ACHN (cell line): ENCODE results near the gene TAB2.
"Not testable (repeated sequence)": the region's sequence is repeated elsewhere in the genome, so short reads cannot be mapped to it uniquely, and the experiment has no call there.

Experiments used
- DNase-seq: peaks from one replicate; pipeline ENCODE4 v3.0.0-alpha.2; 2015
- in situ Hi-C: cut with HindIII; loops from 2 replicates; pipeline ENCODE4 v1.10.0; 2017; ENCODE audit warnings: low sequenced_read_pairs, low pct_ligation_motif_present, low pct_unique_long_range_greater_than_20kb

Gene TAB2

DNA sequence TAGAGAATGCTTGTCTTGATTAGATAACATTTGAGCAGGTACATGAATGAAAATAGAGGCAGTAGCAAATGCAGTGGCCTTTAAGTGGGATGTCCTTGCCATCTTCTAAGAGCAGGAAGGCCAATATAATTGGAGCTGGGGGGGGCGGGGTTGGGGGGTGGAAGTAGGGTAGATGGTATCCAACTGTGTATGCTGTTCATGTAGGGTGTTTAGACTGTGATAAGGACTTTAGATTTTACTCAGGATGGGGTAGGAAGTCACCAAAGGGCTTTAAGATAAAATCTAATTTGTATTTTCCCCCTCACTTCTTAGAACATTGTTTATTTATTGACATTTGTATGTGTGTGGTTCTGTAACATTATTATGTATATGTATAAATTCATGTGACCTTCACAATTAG is 12.0 kb downstream of the TAB2 start:
- no peak for DNase-seq
- in situ Hi-C loops: no loop called here

DNA sequence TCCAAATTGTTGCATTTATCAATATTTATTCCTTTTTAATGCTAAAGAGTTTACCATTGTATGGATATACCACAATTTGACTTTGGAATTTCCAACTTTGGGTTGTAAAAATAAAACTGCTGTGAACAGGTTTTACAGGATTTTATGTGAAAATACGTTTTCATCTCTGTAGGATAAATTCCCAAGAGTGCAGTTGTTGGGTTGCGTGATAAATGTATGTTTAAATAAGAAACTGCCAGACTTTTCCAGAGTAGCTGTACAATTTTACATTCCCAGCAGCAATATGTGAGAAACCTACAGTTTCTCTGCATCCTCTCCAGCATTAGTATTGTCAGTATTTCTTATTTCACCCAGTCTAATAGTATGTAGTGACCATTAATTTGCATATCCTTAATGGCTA is 12.6 kb downstream of the TAB2 start:
- in situ Hi-C loops: no loop called here
- DNase-seq: no peak

DNA sequence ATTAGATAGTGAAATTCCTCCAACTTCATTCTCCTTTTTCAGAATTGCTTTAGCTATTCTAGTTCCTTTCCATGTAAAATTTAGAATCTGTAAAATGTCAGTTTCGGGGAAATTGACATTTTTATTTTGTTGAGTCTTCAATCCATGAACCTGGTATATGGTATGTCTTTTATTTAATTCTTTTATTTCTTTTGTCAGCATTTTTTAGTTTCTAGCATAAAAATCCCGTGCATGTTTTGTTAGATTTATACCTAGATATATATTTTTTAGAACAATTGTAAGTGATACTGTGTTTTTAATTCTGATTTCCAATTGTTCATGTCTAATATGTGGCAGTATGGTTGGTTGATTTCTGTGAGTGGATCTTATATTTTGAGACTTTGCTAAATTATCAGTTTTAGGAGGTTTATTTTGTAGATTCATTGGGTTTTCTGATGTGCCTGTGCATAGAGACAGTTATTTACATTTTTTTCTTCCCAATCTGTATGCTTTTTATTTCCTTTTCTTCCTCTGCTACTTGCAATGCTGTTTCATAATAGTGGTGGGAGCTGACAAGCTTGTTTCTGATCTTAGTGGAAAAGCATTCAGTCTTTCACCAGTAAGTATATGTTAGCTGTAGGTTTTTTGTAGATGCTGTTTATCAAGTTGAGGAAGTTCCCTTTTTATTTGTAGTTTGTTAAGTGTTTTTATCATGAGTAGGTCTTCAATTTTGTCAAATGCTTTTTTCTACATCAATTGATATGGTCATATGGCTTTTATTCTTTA is 13.7 kb downstream of the TAB2 start:
- in situ Hi-C loops: no loop called here
- DNase-seq: no peak

DNA sequence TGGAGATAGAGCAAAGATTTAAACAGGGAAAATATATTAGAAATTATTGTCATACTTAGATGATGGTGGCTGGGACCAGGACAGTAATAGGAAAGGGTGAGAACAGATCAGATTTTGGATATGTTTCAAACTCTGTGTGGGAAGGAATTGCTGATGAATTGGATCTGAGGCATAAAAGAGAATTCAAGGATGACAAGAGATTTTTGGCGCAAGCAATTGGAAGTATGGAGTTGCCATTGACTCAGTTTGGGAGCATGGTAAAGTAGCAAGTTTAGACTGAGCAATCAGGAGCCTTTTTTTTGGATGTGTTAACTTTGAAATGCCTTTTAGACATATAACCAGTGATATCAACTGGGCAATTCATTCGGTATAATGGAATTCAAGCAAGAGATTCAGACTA is 14.4 kb downstream of the TAB2 start:
- in situ Hi-C loops: no loop called here

DNA sequence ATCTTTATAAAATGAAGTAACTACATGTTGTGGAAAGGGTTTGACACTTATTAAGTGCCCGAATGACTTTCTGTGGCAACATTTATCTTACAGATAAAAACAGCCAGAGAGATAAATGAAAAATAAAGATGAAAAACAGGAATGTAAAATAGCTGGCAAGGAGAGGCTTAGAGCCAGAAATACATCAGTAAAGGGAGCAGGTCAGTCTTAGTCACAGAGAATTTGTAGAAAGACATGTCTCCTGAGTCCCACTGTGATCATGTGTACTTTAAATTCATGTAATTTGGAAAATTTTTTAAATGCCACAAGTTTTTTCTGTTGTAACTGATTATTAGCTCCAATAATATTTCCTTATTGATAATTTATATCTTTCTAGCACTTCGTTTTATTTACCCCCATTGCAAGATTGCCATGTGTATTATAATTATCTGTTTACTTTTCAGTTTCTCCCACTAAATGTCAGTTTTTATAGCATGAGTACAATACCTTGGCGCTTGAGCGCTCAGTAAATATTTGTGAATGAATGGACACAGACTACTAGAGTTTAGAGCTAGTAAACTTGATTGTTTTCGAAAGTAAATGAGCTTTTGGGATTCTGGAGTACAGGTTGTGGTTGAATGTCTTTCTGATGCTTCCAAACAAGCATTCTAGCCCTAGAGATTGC is 15.2 kb downstream of the TAB2 start:
- no peak for DNase-seq
- in situ Hi-C loops: no loop called here

More for the DNA sequence above, 14.4 kb downstream of the TAB2 start:
- DNase-seq: no peak

DNA sequence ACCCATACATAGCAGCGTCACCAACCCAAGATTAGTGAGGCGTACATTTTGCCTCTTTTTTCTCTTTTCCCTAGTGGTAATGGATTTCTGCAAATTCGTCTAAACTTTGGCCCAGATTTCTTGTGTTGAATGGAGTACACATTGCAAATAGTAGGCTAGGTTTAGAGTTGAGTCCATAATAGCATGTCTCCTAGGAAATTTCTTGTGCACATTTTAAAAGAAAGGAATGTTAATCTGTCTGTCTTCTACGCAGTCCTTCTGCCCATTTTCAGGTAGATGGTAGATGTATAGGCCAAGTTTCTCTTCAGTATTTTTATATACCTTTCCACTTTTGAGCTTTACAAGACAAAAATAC is 15.7 kb downstream of the TAB2 start:
- in situ Hi-C loops: no loop called here
- DNase-seq: no peak

DNA sequence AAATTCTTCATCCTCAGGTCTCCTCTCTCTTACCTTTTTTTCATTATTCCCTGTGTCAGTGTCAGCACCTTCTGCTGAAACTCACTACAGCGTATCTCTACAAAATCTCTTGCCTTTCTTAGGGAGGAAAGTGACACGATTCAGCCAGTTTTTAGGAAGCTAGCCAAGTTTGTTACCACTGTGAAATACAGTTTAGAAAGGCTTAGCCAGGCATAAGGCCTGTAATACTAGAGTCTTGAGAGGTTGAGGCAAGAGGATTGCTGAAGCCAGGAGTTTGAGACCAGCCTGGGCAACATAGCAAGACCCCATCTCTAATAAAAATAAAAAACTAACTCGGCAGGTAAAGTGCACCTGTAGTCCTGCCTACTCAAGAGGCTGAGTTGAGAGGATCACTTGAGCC is 16.7 kb downstream of the TAB2 start:
- in situ Hi-C loops: no loop called here
- peak; percentile 48 for DNase-seq

DNA sequence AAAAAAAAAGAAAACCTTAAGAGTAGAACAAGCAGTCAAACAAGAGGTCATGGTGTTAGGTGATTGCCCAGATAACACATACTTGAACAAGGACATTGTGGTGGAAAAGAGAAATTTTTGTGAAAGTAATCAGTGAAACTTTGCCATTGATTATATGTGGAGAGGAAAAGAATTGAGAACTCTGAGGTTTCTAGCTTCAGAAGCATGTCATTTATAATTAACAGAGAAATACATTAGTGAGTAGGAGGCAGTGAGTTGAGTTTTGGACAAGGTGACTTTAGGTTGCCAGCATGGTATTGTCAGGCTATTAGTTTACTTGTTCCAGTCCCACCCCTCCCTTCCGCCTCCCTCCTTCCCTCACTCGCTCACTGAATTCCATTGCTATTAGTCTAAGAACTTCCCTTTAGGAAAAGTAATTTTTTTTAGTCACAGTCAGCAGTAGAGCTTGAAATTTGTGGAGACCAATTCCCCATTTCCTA is 17.2 kb downstream of the TAB2 start:
- in situ Hi-C loops: no loop called here
- DNase-seq: peak; percentile 87

DNA sequence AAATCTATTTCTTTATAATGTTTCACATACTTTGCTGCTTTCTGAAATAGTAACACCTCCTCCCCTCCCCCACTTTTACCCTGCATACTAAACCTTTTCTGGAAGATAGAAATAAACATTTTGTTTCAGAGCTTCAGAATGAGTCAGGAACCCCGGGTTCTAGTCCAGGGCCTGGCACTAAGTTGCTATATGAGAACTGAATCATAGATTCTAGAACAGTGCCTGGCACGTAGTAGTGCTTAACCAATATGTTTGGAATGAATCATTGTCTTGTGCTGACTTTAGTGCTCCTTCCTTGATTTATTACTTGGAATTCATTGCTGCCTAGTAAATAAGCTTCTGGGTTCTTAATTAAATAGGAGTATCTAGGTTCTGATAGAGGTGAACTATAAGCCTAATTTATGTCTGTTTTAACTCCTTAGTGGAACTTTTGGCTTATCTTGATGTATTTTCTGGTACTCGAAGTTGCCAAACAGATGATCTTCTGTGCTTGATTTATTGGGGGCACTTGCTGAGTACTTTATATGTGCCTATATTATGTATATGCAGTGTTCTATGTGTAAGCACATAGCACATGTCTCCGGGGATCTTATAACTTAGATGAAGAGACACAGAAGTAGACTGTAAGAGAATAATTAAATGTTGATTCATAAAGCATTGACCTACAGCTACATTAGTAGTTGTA is 18.6 kb downstream of the TAB2 start:
- in situ Hi-C loops: no loop called here
- DNase-seq: peak; percentile 58

DNA sequence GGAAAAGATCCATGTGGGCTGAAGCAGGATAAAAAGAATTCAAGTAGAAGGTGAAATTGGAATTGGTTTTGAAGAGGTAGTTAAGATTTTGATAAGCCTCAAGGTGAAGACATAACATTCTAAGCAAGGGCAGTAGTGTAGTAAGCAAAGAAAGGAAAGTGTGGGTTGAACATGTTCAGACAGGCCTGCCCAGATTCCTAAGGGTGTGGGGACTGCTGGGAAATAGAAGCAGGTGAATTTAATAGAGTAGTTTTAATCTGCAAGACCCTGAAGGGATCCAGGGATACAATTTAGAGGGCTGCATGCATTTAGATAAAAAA is 19.1 kb downstream of the TAB2 start:
- in situ Hi-C loops: no loop called here
- peak; percentile 29 for DNase-seq

DNA sequence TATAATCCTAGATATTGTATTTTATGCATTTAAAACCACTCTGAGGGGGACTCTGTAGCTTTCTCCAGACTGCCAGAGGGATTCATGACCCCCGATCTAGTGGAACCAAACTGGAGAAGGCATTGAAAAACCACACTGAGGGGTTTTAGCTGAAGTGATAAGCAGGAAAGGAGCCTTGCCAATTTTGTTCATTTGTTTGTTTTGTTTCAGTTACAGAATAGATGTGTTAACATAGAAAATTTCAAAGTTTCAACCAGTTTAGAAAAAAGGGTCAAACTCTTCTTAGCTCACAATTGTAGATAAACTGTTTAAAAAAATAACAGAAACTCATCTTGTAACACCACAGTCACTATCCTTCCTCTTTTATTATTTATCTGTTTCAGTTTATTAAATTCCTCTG is 19.8 kb downstream of the TAB2 start:
- no peak for DNase-seq
- in situ Hi-C loops: no loop called here

DNA sequence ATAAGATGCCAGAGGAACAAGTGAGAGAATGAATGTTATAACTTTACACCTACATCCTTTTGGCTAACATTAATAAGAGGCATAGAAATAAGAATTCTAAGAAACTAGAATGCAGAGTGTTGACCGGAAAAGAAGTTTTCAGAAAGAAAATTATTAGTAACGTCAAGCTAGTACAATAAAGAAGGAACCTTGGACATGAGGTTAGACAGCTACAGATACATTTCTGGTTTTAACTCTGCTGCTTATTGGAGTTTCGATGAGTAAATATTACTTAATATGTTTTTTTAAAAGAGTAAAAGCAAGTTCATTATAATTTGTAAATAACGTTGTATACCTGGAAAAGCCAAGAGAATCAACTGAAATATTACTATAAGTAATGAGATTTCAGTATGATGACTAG is 22.7 kb downstream of the TAB2 start:
- no peak for DNase-seq

DNA sequence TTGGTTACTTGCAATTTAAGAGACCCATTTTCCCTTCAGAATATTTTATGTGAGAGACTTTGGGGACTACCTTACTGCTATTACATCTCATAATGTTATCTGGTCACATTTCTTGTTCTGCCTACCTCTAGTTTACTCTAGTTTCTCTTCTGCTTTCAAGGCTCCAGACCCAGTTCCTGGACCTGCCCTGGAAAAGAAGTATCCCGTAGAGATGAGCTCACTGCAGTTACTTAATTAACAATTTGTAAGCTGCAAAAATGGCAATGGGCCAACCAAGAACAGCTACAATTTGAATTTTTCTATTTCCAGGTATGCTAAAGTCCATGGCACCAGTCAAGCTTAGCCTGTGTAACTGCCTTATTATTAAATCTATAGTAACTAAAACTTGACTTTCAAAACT is 25.0 kb downstream of the TAB2 start:
- in situ Hi-C loops: no loop called here
- no peak for DNase-seq

More for the DNA sequence above, 22.7 kb downstream of the TAB2 start:
- in situ Hi-C loops: no loop called here

DNA sequence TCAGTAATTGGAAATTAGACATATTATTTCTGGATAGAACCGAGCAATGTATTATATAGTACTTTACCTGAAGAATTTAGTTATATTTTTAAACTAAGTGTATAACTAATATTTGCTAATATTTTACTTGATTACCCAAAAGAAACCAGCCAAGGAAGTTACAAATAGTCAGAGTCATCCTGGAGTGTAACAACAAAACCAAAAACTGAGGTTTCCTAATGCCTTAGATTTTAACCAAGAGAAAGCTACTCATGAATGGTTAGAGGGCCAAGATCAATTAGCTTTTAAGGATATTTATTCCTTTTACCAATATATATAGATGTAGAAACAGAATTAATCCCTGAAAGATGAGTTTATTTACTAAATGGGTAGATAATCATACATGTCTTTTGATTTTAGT is 26.0 kb downstream of the TAB2 start:
- no peak for DNase-seq
- in situ Hi-C loops: no loop called here

DNA sequence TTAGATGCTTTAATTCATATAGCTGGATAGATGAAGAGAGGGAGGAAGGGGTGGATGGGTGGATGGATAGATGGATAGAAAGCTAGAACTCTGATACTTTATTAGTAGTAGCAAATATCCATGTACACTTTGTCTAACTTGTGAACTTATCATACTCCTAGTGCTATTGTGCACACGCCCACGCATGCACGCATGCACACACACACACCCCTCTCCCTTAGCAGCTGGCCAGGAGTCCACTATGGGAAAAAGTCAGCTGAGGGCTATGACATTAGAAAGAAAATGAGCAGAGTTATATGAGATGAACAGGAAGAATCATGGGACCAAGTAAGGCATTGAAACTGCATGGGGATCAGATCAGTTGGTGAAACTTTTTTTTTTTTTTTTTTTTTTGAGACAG is 28.6 kb downstream of the TAB2 start:
- in situ Hi-C loops: no loop called here
- DNase-seq: no peak

DNA sequence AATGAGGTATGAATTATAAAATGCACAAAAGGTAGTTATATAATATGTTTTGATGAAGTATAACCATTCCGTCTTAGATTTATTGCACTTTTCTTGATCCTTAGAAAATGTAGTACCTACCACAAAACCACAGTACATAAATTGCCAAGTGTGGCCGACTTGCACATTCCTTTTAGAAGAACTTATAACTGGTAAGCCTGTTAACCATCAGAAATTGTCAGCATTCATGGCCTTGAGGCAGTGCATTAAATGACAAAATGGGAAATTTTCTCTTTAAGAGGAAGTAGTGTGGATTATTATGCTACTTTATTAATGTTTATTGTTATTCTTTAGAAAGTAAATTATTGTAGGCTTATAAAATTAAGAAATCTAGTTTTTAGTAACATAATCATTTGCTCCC is 29.6 kb downstream of the TAB2 start:
- in situ Hi-C loops: no loop called here
- no peak for DNase-seq

DNA sequence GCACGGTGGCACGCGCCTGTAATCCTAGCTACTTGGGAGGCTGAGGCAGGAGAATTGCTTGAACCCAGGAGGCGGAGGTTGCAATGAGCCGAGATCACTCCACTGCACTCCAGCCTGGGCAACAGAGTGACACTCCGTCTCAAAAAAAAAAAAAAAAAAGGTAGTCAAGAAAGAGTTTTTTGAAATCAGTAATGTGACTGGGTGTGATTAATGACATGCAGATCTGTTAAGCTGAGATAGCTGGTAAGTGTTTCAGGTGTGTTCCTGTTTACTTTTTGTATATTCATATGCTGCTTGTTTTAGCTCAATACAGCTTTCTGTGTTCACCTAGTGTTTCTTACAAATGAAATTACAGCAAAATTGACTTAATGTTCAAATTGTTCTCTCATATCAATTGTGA is 31.8 kb downstream of the TAB2 start:
- DNase-seq, in situ Hi-C loops: not testable (repeated sequence)

DNA sequence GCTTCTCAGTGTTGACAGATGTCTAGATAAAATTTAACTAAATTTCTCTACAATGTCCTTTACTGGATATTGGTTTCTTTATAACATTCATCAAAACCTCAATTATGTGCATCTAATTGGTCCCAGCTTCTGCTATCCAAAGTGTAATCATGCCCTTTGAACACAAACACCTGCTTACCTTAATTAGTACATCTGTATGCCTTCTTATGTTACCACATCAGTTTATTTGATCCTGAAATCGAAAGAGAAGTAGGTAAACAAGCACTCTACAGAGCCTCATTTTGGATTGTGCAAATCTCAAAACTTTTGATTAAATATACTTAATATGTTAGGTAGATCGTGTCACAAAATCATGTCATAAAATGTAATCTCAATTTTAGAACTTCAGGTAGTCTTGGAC is 36.5 kb downstream of the TAB2 start:
- in situ Hi-C loops: no loop called here

DNA sequence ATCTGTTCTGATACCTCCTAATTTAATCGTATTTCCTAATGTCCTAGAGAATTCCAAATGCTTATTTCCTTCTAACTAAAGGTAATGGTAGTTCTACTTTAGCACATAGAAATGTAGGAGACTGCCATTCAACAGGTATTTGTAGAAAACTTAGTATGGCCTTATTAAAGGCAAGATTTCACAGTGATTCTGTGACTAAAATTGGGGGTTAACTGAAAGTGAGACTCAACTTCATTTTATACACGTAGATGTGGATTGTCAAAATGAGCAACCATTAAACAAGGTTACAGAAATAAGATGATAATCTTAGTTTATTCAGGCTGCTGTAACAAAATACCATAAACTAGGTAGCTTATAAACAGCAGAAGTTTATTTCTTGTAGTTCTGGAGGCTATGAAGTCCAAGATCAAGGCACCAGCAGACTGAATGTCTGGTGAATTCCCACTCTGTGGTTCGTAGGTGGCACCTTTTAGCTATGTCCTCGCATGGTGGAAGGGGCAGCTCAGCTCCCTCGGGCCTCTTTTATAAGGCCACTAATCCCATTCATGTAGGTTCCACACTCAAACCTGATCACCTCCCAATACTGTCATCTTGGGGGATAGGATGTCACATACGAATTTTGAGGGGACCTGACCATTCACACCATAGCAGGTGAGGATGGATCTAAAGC is 38.7 kb downstream of the TAB2 start:
- no peak for DNase-seq
- in situ Hi-C loops: no loop called here

More for the DNA sequence above, 36.5 kb downstream of the TAB2 start:
- no peak for DNase-seq
